ENCODE results near the gene CHCHD5.
"Not testable (repeated sequence)": the region's sequence is repeated elsewhere in the genome, so short reads cannot be mapped to it uniquely, and the experiment has no call there.

CHCHD5 gene

GRCh38 chr2:112584134-112584890 is at the start of gene CHCHD5:
TSS of gene CHCHD5 (plus strand) at chr2:112584609. CDS start at chr2:112584648, 39 bp downstream.
- peak; percentile 95 for DNase-seq

GRCh38 chr2:112534826-112535225 is 49.6 kb upstream of the CHCHD5 start:
- DNase-seq: no peak

GRCh38 chr2:112536665-112537064 is 47.7 kb upstream of the CHCHD5 start:
- not testable (repeated sequence) for DNase-seq

GRCh38 chr2:112539306-112539705 is 45.1 kb upstream of the CHCHD5 start:
- no peak for DNase-seq

GRCh38 chr2:112540906-112541305 is 43.5 kb upstream of the CHCHD5 start:
- DNase-seq: no peak

GRCh38 chr2:112541315-112542122 is 42.9 kb upstream of the CHCHD5 start:
- peak; percentile 81 for DNase-seq

GRCh38 chr2:112542123-112542983 is 42.1 kb upstream of the CHCHD5 start, which contains the start of gene POLR1B:
TSS of gene POLR1B (plus strand) at chr2:112542465. CDS start at chr2:112542495, 30 bp downstream.
- DNase-seq: peak; percentile 88

- no peak for DNase-seq
Measured at GRCh38 chr2:112542984-112543661, 41.3 kb upstream of the CHCHD5 start.

- peak; percentile 91 for DNase-seq
Measured at GRCh38 chr2:112547333-112547732, 37.1 kb upstream of the CHCHD5 start.

GRCh38 chr2:112548980-112549379 is 35.4 kb upstream of the CHCHD5 start:
- DNase-seq: no peak

GRCh38 chr2:112566104-112566503 is 18.3 kb upstream of the CHCHD5 start:
- DNase-seq: no peak

- not testable (repeated sequence) for DNase-seq
Measured at GRCh38 chr2:112566508-112566907, 17.9 kb upstream of the CHCHD5 start.

GRCh38 chr2:112572005-112572404 is 12.4 kb upstream of the CHCHD5 start:
- DNase-seq: no peak

- no peak for DNase-seq
Measured at GRCh38 chr2:112577756-112578155, 6.7 kb upstream of the CHCHD5 start.

GRCh38 chr2:112579241-112579640 is 5.2 kb upstream of the CHCHD5 start:
- DNase-seq: peak; percentile 82

- DNase-seq: no peak
Measured at GRCh38 chr2:112580084-112580483, 4.3 kb upstream of the CHCHD5 start.

GRCh38 chr2:112582314-112582746 is 2.1 kb upstream of the CHCHD5 start:
- peak; percentile 73 for DNase-seq

- no peak for DNase-seq
Measured at GRCh38 chr2:112583497-112584133, 794 bp upstream of the CHCHD5 start.

- no peak for DNase-seq
Measured at GRCh38 chr2:112584891-112585250, 462 bp downstream of the CHCHD5 start.

- DNase-seq: no peak
Measured at GRCh38 chr2:112585400-112585799, 991 bp downstream of the CHCHD5 start.

- DNase-seq: no peak
Measured at GRCh38 chr2:112585873-112586464, 1.6 kb downstream of the CHCHD5 start.

Measured in kidney glomerular epithelial cell (primary cell).